Measurements from ENCODE around the gene ACAD9.

GRCh38 chr3:128906804-128907525, 27.5 kb downstream of the ACAD9 start:
- no peak for TF ChIP-seq CTCF (conservative IDR thresholded peaks at IDR 0.05)
- TF ChIP-seq EZH2 (IDR thresholded peaks at IDR 0.05; ENCODE audit: low read depth), result no peak
